Measurements from ENCODE around the gene ROPN1. TPM values are rescaled to one million over a fixed set of nuclear protein-coding genes. Genes with fewer than 3 reads are reported as not detected.
"Not testable (repeated sequence)": the region's sequence is repeated elsewhere in the genome, so short reads cannot be mapped to it uniquely, and the experiment has no call there.

ROPN1 gene
- total and polyA plus RNA-seq, 9 donors: not detected

DNA sequence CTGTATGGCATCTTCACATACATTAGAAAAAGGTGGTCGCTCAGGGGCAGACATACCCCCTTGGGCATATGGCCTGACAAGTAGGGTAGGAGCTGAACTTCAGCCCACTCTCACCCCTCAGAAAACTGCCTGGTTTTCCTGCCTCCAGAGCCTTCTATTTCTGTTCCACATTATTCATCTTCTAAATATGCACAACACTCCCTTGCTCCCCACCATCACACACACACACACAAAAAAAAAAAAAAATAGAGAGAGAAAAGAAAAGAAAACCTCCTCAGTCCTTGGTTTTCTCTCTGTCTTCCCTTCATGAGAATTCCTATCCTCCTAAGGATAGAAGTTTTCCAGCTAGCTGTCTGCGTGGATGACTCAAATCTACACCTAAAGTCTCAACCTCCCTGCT lies 5.6 kb upstream of the ROPN1 start:
- H3K9me3 ChIP-seq: peaks cover 0 to 4% of the 10 kb centered on the region in 2 donors
- TF ChIP-seq CTCF (IDR thresholded peaks at IDR 0.05): no peak
- no peak for TF ChIP-seq POLR2A (IDR thresholded peaks at IDR 0.05)
- no peak for TF ChIP-seq EP300 (IDR thresholded peaks at IDR 0.05)
- H3K27ac ChIP-seq: no peak overlapping the region
- no peaks in the 10 kb centered on the region for H3K36me3 ChIP-seq
- H3K27me3 ChIP-seq: no peaks in the 10 kb centered on the region
- 65 to 78% (median 74%) methylated on average over 2 of the region's 2 CpGs for WGBS, 3 donors
- H3K4me1 ChIP-seq (ENCODE audit: insufficient read depth): no peaks in the 10 kb centered on the region
- no peak for DNase-seq
- H3K4me3 ChIP-seq: no peak overlapping the region
- intact Hi-C loops (cut with DNase I): no loop called here

DNA sequence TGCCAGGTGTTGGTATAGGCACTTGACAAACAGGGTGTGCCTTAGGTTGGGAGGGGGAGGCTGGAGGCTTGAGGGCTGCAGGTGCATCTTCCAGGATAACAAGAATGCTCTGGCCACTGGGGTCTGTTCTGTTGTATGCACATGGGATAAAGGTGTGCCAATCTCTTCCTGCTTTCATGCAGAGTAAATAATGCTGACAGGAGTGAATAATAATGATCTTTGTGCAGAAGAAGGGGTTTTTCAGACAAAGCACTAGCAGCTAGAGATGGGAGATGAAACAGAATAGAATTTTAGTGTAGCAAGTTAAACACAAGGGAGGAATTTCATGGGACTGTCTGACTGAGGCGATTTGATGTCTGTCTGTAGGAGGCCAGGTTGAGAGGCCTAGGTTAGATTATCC lies 1.9 kb upstream of the ROPN1 start:
- Histone ChIP-seq H3K9me3 (peaks cover 0 to 4% of the 10 kb centered on the region in 2 donors), H3K27ac (no peak overlapping the region), H3K4me1 (ENCODE audit: insufficient read depth) (no peaks in the 10 kb centered on the region), H3K36me3 (no peaks in the 10 kb centered on the region), H3K4me3 (no peak overlapping the region), H3K27me3 (no peaks in the 10 kb centered on the region)
- no peak for DNase-seq
- no peak for TF ChIP-seq CTCF (IDR thresholded peaks at IDR 0.05)
- no peak for TF ChIP-seq POLR2A (IDR thresholded peaks at IDR 0.05)
- no peak for TF ChIP-seq EP300 (IDR thresholded peaks at IDR 0.05)
- WGBS, 3 donors: 81 to 90% (median 83%) methylated on average over 1 of the region's 1 CpG
- intact Hi-C loops (cut with DNase I): no loop called here

GRCh38 chr3:123986427-123986826 lies 5.5 kb downstream of the ROPN1 start:
- WGBS, 3 donors: 77 to 79% (median 78%) methylated on average over 3 of the region's 3 CpGs
- Histone ChIP-seq H3K4me1 (ENCODE audit: insufficient read depth) (no peaks in the 10 kb centered on the region), H3K4me3 (no peak overlapping the region), H3K27ac (no peak overlapping the region), H3K27me3 (no peaks in the 10 kb centered on the region), H3K36me3 (no peaks in the 10 kb centered on the region), H3K9me3 (no peaks in the 10 kb centered on the region)
- intact Hi-C loops (cut with DNase I): no loop called here
- no peak for TF ChIP-seq EP300 (IDR thresholded peaks at IDR 0.05)
- no peak for TF ChIP-seq CTCF (IDR thresholded peaks at IDR 0.05)
- TF ChIP-seq POLR2A (IDR thresholded peaks at IDR 0.05): no peak
- no peak for DNase-seq

GRCh38 chr3:123984957-123985356 lies 7.0 kb downstream of the ROPN1 start:
- Histone ChIP-seq H3K9me3 (no peaks in the 10 kb centered on the region), H3K27ac (no peak overlapping the region), H3K27me3 (no peaks in the 10 kb centered on the region), H3K4me3 (no peak overlapping the region), H3K4me1 (ENCODE audit: insufficient read depth) (no peaks in the 10 kb centered on the region), H3K36me3 (no peaks in the 10 kb centered on the region)
- intact Hi-C loops (cut with DNase I): no loop called here
- TF ChIP-seq CTCF (IDR thresholded peaks at IDR 0.05): no peak
- no peak for TF ChIP-seq EP300 (IDR thresholded peaks at IDR 0.05)
- no peak for TF ChIP-seq POLR2A (IDR thresholded peaks at IDR 0.05)
- WGBS, 3 donors: 82 to 87% (median 85%) methylated on average over 3 of the region's 3 CpGs
- no peak for DNase-seq

DNA sequence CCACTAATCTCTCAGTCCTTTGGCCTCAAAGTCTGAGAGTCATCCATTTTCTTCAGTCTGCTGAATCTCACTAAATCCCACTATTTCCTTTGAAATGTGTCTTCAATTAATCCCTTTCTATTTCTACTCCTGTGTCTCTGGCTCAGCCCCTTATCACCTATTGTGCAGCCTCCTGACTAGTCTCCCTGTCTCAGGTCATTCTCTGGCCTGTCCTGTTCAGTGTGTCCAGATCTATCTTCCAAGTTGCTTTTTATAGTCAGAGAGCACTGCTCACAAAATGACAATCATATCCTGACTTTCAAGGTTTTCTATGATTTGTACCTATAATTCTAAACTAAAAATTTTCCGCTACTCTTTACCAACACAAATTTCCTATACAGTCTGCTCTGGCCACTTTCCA lies 7.6 kb downstream of the ROPN1 start:
- WGBS, 3 donors: 85 to 94% (median 87%) methylated on average over 1 of the region's 1 CpG
- intact Hi-C loops (cut with DNase I): no loop called here
- no peak for TF ChIP-seq CTCF (IDR thresholded peaks at IDR 0.05)
- TF ChIP-seq EP300 (IDR thresholded peaks at IDR 0.05): no peak
- TF ChIP-seq POLR2A (IDR thresholded peaks at IDR 0.05): no peak
- H3K4me1 ChIP-seq (ENCODE audit: insufficient read depth): no peaks in the 10 kb centered on the region
- no peak overlapping the region for H3K4me3 ChIP-seq
- no peaks in the 10 kb centered on the region for H3K36me3 ChIP-seq
- no peak for DNase-seq
- no peak overlapping the region for H3K27ac ChIP-seq
- no peaks in the 10 kb centered on the region for H3K27me3 ChIP-seq
- H3K9me3 ChIP-seq: no peaks in the 10 kb centered on the region

DNA sequence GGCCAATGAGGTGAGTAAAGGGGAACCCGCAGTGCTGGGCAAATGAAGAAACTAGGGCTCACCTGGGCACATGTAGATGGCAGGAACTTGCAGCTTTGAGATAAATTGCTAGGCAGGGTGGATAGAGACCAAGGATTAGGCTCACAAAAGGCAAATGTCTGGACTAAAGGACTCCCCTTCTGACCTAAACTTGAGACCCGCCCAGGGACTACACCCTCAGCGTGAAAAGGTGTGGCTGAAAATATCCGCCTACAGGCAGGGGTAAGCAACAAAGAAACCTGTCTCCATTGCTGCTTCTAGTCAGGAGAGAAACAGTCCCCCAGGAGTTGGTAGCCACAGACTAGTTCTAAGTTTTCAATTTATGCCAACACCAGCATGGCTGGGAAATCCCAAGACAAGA lies 10.6 kb downstream of the ROPN1 start:
- WGBS, 3 donors: 84 to 87% (median 86%) methylated on average over 4 of the region's 4 CpGs
- intact Hi-C loops (cut with DNase I); H3K36me3 ChIP-seq; DNase-seq; H3K4me3 ChIP-seq; H3K27me3 ChIP-seq; H3K9me3 ChIP-seq; H3K27ac ChIP-seq; H3K4me1 ChIP-seq (ENCODE audit: insufficient read depth): not testable (repeated sequence)
